WTC11 (cell line): ENCODE measurements around the gene UBL5. TPM values are rescaled to one million over a fixed set of nuclear protein-coding genes. Genes with fewer than 3 reads are reported as not detected.

Experiments used
- ATAC-seq: fragments of 200-7000 bp; cut with Tn5 transposase; 2 replicates; pipeline ENCODE4 v1.10.0; 2021; ENCODE audit warnings: mild to moderate bottlenecking, moderate library complexity
- CTCF ChIA-PET: fragments of 300-600 bp; sonication (Branson Sonifier 250); formaldehyde crosslinking; loops from one replicate; lab custom pipeline; 2021; ENCODE audit warnings: antibody characterized with exemption; lab: Charles Lee
- POLR2A ChIA-PET: fragments of 350-600 bp; sonication (Branson Sonifier 250); formaldehyde crosslinking; loops from one replicate; lab custom pipeline; 2021; ENCODE audit warnings: antibody characterized with exemption; lab: Charles Lee
- DNase-seq: peaks from one replicate; pipeline ENCODE4 v3.0.0; 2021; ENCODE audit warnings: low spot score
- H3K27ac Mint-ChIP-seq: 2 replicates; pipeline ENCODE4 v1.8.0; 2021; ENCODE audit warnings: mixed read lengths
- H3K27me3 Mint-ChIP-seq: 2 replicates; pipeline ENCODE4 v1.8.0; 2021; ENCODE audit warnings: low read depth, mild to moderate bottlenecking, moderate library complexity, mixed read lengths
- H3K36me3 Mint-ChIP-seq: 2 replicates; pipeline ENCODE4 v1.8.0; 2021; ENCODE audit warnings: mixed read lengths
- H3K4me1 Mint-ChIP-seq: 2 replicates; pipeline ENCODE4 v1.8.0; 2022; ENCODE audit warnings: mixed read lengths
- H3K4me3 Mint-ChIP-seq: 2 replicates; pipeline ENCODE4 v1.8.0; 2021; ENCODE audit warnings: mild to moderate bottlenecking, moderate library complexity, mixed read lengths
- H3K9me3 Mint-ChIP-seq: 2 replicates; pipeline ENCODE4 v1.8.0; 2021; ENCODE audit warnings: mixed read lengths
- ARID4B ChIP-seq: sonication (generic); formaldehyde crosslinking; IDR thresholded peaks from 2 replicates; pipeline ENCODE4 v1.8.0; 2023; ENCODE audit warnings: missing genetic modification reagents, mild to moderate bottlenecking, borderline replicate concordance
- CREB1 ChIP-seq: sonication (generic); formaldehyde crosslinking; IDR thresholded peaks from 2 replicates; pipeline ENCODE4 v1.8.0; 2023; ENCODE audit warnings: mild to moderate bottlenecking, missing genetic modification reagents
- CTCF ChIP-seq: fragments of 200-600 bp; IDR thresholded peaks from 2 replicates; pipeline ENCODE4 v1.8.0; 2022; ENCODE audit warnings: antibody characterized with exemption
- ERG ChIP-seq: fragments of 250-450 bp; sonication (Bioruptor Pico); IDR thresholded peaks from 2 replicates; pipeline ENCODE4 v1.8.0; 2021; ENCODE audit warnings: mild to moderate bottlenecking
- ETV6 ChIP-seq: sonication (generic); formaldehyde crosslinking; IDR thresholded peaks from 2 replicates; pipeline ENCODE4 v1.8.1; 2022; ENCODE audit warnings: mild to moderate bottlenecking, missing genetic modification reagents
- FOXP1 ChIP-seq: sonication (generic); formaldehyde crosslinking; IDR thresholded peaks from 2 replicates; pipeline ENCODE4 v1.8.0; 2022; ENCODE audit warnings: missing genetic modification reagents, mild to moderate bottlenecking, moderate library complexity, borderline replicate concordance
- FOXP4 ChIP-seq: sonication (generic); formaldehyde crosslinking; IDR thresholded peaks from 2 replicates; pipeline ENCODE4 v1.8.0; 2022; ENCODE audit warnings: mild to moderate bottlenecking, missing genetic modification reagents
- HMGA2 ChIP-seq: fragments of 250-450 bp; sonication (Bioruptor Pico); IDR thresholded peaks from 2 replicates; pipeline ENCODE4 v1.4.0; 2021; ENCODE audit warnings: mild to moderate bottlenecking, moderate library complexity
- JUN ChIP-seq: sonication (generic); formaldehyde crosslinking; IDR thresholded peaks from 2 replicates; pipeline ENCODE4 v1.8.0; 2023; ENCODE audit warnings: mild to moderate bottlenecking, missing genetic modification reagents
- MLX ChIP-seq: sonication (generic); formaldehyde crosslinking; IDR thresholded peaks from 2 replicates; pipeline ENCODE4 v1.8.1; 2023; ENCODE audit warnings: mild to moderate bottlenecking, missing genetic modification reagents, moderate library complexity
- NFE2L1 ChIP-seq: sonication (generic); formaldehyde crosslinking; IDR thresholded peaks from 2 replicates; pipeline ENCODE4 v1.8.1; 2023; ENCODE audit warnings: missing genetic modification reagents
- NFYB ChIP-seq: sonication (generic); formaldehyde crosslinking; conservative IDR thresholded peaks from 2 replicates; pipeline ENCODE4 v1.8.0; 2022; ENCODE audit warnings: low read depth, missing genetic modification reagents
- NR1H2 ChIP-seq: sonication (generic); formaldehyde crosslinking; IDR thresholded peaks from 2 replicates; pipeline ENCODE4 v1.9.0; 2021; ENCODE audit warnings: mild to moderate bottlenecking, moderate library complexity, missing genetic modification reagents
- OVOL2 ChIP-seq: fragments of 250-450 bp; sonication (Bioruptor Pico); IDR thresholded peaks from 2 replicates; pipeline ENCODE4 v1.9.0; 2021; ENCODE audit warnings: mild to moderate bottlenecking, borderline replicate concordance
- PREB ChIP-seq: sonication (generic); formaldehyde crosslinking; IDR thresholded peaks from 2 replicates; pipeline ENCODE4 v1.8.1; 2022; ENCODE audit warnings: mild to moderate bottlenecking, missing genetic modification reagents, moderate library complexity, borderline replicate concordance
- PRRX2 ChIP-seq: fragments of 250-450 bp; sonication (Bioruptor Pico); IDR thresholded peaks from 2 replicates; pipeline ENCODE4 v1.8.0; 2021; ENCODE audit warnings: mild to moderate bottlenecking
- SOX15 ChIP-seq: fragments of 250-450 bp; sonication (Bioruptor Pico); IDR thresholded peaks from 2 replicates; pipeline ENCODE4 v1.9.0; 2021; ENCODE audit warnings: mild to moderate bottlenecking
- ZNF423 ChIP-seq: fragments of 250-450 bp; sonication (Bioruptor Pico); IDR thresholded peaks from 2 replicates; pipeline ENCODE4 v2.1.2; 2022; ENCODE audit warnings: mild to moderate bottlenecking, moderate library complexity
- total RNA-seq: library from RNA; stranded (reverse); gene quantifications from 3 replicates; pipeline ENCODE4 v1.2.3, GENCODE V29; 2021
- TF ChIP-seq, protein P1 (sequence below): sonication (generic); formaldehyde crosslinking; IDR thresholded peaks from 2 replicates; pipeline ENCODE4 v1.8.0; 2022; ENCODE audit warnings: missing genetic modification reagents

UBL5 gene
- total RNA-seq, 1 experiment from 2014 or later = 402 TPM

GRCh38 chr19:9861503-9861902 lies 33.8 kb downstream of the UBL5 start:
- TF ChIP-seq, protein P1, sequence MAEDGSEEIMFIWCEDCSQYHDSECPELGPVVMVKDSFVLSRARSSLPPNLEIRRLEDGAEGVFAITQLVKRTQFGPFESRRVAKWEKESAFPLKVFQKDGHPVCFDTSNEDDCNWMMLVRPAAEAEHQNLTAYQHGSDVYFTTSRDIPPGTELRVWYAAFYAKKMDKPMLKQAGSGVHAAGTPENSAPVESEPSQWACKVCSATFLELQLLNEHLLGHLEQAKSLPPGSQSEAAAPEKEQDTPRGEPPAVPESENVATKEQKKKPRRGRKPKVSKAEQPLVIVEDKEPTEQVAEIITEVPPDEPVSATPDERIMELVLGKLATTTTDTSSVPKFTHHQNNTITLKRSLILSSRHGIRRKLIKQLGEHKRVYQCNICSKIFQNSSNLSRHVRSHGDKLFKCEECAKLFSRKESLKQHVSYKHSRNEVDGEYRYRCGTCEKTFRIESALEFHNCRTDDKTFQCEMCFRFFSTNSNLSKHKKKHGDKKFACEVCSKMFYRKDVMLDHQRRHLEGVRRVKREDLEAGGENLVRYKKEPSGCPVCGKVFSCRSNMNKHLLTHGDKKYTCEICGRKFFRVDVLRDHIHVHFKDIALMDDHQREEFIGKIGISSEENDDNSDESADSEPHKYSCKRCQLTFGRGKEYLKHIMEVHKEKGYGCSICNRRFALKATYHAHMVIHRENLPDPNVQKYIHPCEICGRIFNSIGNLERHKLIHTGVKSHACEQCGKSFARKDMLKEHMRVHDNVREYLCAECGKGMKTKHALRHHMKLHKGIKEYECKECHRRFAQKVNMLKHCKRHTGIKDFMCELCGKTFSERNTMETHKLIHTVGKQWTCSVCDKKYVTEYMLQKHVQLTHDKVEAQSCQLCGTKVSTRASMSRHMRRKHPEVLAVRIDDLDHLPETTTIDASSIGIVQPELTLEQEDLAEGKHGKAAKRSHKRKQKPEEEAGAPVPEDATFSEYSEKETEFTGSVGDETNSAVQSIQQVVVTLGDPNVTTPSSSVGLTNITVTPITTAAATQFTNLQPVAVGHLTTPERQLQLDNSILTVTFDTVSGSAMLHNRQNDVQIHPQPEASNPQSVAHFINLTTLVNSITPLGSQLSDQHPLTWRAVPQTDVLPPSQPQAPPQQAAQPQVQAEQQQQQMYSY (CRISPR knock-in tag) = no peak
- TF ChIP-seq OVOL2 (CRISPR knock-in tag) = no peak
- no peak for TF ChIP-seq NR1H2 (CRISPR knock-in tag)
- TF ChIP-seq JUN (CRISPR knock-in tag) = no peak
- no peak for TF ChIP-seq FOXP4
- no peak for TF ChIP-seq CTCF
- TF ChIP-seq ARID4B (CRISPR knock-in tag) = no peak
- TF ChIP-seq HMGA2 = no peak
- TF ChIP-seq ERG (CRISPR knock-in tag) = no peak
- H3K4me1 Mint-ChIP-seq = peaks cover 19% of the 10 kb centered on the region
- H3K27me3 Mint-ChIP-seq = no peaks in the 10 kb centered on the region
- ChIA-PET CTCF (no interaction called here), POLR2A (no interaction called here)
- no peaks in the 10 kb centered on the region for H3K9me3 Mint-ChIP-seq
- ATAC-seq (no peak), DNase-seq (no peak)
- H3K4me3 Mint-ChIP-seq = no peak overlapping the region
- no peak overlapping the region for H3K27ac Mint-ChIP-seq
- H3K36me3 Mint-ChIP-seq = peaks cover 25% of the 10 kb centered on the region

GRCh38 chr19:9862938-9863337 lies 35.2 kb downstream of the UBL5 start:
- H3K27ac Mint-ChIP-seq = no peak overlapping the region
- POLR2A ChIA-PET = no interaction called here
- no peak for TF ChIP-seq PREB (CRISPR knock-in tag)
- no peak for TF ChIP-seq PRRX2 (CRISPR knock-in tag)
- TF ChIP-seq ZNF423 (CRISPR knock-in tag) = no peak
- no peak for TF ChIP-seq NFYB (CRISPR knock-in tag)
- no peak for TF ChIP-seq NFE2L1
- TF ChIP-seq MLX = no peak
- TF ChIP-seq CTCF = no peak
- no peak for TF ChIP-seq SOX15
- TF ChIP-seq ETV6 (CRISPR knock-in tag) = no peak
- no peak for TF ChIP-seq CREB1
- no peak for TF ChIP-seq FOXP1 (CRISPR knock-in tag)

More at GRCh38 chr19:9862938-9863337, 35.2 kb downstream of the UBL5 start:
- Mint-ChIP-seq H3K4me3 (no peak overlapping the region), H3K9me3 (no peaks in the 10 kb centered on the region), H3K36me3 (peaks cover 11% of the 10 kb centered on the region), H3K4me1 (peaks cover 21% of the 10 kb centered on the region), H3K27me3 (no peaks in the 10 kb centered on the region)
- ATAC-seq = no peak
- no peak for DNase-seq
- CTCF ChIA-PET = no interaction called here
